ENCODE measurements around the gene BTAF1. TPM values are rescaled to one million over a fixed set of nuclear protein-coding genes. Genes with fewer than 3 reads are reported as not detected.

The BTAF1 gene
- polyA plus RNA-seq, 12 donors, result 16.8 to 36.8 (median 26.9) TPM; not detected in 1

DNA sequence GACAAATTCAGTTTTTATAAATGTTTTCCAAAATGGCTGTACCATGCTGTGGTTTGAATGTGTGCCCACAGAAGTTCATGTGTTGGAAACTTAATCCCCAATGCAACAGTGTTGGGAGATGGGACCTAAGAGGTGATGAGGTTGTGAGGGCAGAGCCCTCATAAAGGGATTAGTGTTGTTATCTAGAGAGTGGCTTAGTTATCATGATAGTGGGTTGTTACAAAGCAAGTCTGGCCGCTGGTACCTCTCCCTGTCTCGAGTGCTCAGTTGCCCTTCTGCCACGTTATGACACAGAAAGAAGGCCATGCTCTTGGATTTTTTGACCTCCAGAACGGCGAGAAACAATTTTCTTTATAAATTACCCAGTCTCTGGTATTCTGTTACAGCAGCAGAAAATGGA lies 119.0 kb downstream of the BTAF1 start:
- no peak for DNase-seq

DNA sequence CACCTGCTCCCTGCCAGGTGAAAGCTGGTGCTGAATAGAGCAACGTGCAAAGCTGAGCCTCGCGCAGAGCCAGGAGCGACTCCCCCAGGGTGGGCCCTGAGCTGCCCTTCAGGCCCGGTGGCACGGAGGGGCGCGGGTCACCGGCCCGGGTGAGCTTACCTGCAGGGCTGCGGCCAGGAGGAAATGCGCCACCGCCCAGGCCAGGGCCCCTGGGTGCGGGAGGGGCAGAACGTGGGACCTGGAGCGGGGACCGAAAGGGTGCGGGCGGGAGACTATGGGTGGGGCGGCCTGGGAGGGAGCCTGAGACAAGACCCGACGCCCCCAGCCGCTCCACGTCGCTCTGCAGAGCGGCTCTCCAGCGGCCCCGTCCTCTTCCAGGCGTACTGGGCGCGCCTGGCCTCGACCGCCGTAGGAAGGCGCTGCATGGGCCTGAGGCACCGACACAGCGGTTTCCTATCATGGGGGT lies 122.1 kb downstream of the BTAF1 start:
- no peak for DNase-seq

DNA sequence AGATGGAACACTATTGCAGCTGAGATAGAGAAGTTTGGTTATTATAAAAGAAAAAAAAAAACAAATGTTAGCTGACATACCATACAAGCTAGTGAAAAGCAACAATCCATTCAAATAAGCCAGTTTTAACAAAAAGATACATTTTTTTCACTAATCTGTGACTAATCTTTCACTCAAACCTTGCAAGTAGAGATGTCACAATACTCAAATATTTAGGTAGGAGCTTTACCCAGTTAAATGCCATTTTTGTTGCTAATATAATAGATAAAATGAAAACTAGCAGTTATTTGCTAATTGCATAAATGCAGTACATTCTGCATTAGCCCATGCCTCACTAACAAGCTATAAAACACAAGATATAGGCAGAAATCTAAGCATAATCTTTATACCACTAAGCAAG lies 123.6 kb downstream of the BTAF1 start:
- no peak for DNase-seq

DNA sequence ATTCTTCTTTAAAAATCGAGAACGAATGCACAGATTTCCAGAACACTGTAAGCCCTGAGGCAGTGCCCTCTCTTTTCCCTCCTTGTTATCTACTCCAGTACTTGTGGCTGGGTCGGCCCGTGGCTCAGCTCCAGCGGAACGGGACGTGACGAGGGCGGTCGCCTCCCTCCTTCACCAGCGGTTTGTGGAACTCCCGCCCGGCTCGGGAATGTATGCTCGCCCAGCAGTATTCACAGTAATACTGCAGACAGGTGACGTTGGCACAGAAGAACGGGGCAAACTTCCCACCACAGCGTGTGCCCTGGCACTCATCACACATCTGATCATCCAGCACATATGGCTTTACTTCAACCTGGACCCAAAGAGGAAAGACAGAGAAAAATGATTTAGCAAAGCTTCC lies 128.5 kb downstream of the BTAF1 start:
- DNase-seq, result no peak

DNA sequence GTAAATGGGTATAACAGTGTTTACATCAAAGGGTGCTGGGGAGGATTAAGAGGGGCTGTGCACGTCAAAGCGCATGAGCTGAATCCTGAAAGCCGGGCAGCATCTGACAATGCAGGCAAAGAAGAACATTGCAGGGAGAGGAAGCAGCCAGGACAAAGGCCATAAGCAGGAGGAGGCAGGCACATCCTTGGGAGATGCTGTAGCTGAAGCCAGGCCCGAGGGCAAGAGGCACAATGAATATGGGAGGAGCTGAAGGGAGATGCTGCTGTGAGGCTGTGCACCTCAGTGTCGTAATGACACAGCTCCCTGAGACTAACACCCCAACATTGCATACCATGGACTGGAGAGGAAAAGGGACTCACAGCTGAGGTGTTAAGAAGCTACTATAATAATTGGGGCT lies 129.2 kb downstream of the BTAF1 start:
- DNase-seq, result no peak

DNA sequence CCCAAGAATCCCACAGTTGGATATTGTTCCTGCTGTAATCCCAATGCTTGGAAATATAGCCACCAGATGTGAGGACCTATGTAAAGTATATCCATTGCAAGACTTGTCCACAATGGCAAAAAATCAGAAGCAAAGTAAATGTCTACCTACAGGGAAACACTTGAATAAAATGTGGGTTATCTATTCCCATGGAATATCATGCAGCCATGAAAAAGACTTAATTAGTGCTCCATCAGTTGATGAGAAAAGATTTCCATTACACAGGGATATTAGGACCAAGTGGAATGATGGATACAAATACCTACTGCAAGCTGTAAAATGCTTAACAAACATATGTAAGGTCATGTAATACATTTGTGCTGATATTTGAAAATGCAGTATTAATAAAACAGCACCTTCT lies 131.2 kb downstream of the BTAF1 start:
- no peak for DNase-seq

DNA sequence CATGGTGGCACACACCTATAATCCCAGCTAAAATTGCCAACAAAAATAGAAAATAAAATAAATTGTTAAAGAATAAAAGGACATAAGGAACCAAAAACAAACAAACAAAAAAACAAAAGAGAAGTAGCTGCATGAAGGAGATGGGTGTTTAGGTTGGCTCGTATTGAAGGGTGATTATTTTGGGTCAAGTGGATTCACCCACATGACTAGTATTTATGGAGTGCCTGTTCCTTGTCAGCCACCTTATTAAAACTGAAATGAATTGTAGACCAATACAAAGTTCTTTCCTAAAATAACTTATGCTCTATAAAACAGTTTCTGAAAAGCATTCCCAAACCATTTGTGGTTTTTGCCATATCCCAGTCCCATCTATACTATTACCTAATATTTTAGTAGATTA lies 138.7 kb downstream of the BTAF1 start:
- no peak for DNase-seq

DNA sequence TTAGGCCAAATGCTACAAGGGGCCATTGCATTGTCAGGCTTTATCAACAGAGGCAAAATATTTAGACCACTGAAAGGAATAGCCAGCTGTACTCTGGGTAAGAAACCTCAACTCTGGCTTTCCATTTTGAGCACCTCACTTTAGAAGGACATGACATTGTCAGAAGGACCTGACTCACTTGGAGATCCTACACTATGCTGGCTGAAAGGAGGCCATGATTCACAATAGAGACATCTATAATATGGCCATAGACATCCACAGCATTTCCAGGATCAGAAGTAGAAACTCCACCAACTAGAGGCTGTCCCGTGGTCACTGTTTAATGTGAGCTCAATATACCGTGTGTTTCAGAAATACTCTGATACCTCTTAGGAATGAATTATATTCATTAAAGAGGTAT lies 140.9 kb downstream of the BTAF1 start:
- DNase-seq, result no peak

- no peak for DNase-seq
Measured at GRCh38 chr10:92066386-92066785, 142.8 kb downstream of the BTAF1 start.

GRCh38 chr10:92068900-92069299 lies 145.3 kb downstream of the BTAF1 start:
- DNase-seq, result no peak

GRCh38 chr10:92074126-92074887 lies 150.7 kb downstream of the BTAF1 start:
- DNase-seq, result no peak

- no peak for DNase-seq
Measured at GRCh38 chr10:92075829-92076228, 152.3 kb downstream of the BTAF1 start.

DNA sequence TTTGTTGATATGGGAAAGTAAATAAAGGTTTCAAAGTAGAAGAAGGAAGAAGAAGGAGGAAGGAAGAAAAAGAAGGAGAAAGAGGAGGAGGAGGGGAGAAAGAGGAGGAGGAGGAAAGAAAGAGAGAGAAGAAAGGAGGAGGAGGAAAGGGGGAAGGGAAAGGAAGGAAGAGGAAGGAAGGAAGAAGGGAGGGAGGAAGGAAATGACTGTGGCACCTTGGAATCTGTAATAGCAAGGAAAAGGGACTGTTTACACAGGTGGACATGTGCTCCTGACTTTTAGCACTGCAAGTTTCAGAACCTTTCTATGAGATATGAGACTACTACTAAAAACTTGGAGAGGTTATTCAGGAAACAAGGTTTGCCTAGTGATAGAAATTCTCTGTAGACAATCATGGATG lies 153.2 kb downstream of the BTAF1 start:
- no peak for DNase-seq

GRCh38 chr10:92079003-92079402 lies 155.4 kb downstream of the BTAF1 start:
- DNase-seq, result no peak

Other genes with a start within 250 kb of the BTAF1 start
- 10 to 100 TPM in 11 of 12 donors, not detected in 1; 28.3 to 48.8 (median 42.9) TPM for gene TNKS2, start 125.3 kb upstream of the BTAF1 start, polyA plus RNA-seq (ENCODE audit: insufficient read length in 12 of 12)
- gene FGFBP3, start 14.3 kb upstream of the BTAF1 start, polyA plus RNA-seq (ENCODE audit: insufficient read length in 12 of 12), result 1 to 10 TPM in 10 of 12 donors, not detected in 2; 1.5 to 2.9 (median 2.0) TPM